Fibroblast of villous mesenchyme (primary cell): ENCODE data around the gene PPP2R2D. TPM values are rescaled to one million over a fixed set of nuclear protein-coding genes. Genes with fewer than 3 reads are reported as not detected.

Experiments
- DNase-seq: peaks from one replicate; pipeline ENCODE4 v3.0.0-alpha.2; 2010; ENCODE audit warnings: low read depth
- H3K4me3 ChIP-seq: 2 replicates; pipeline ENCODE4 v1.5.1; 2011; ENCODE audit warnings: low read depth, mild to moderate bottlenecking, low read length
- CTCF ChIP-seq: IDR thresholded peaks from 2 replicates; pipeline ENCODE4 v1.5.1; 2012; ENCODE audit warnings: low read depth, mild to moderate bottlenecking, low read length; ENCODE audit not compliant: insufficient read depth
- total RNA-seq: library from RNA; depleted of rRNA; stranded (reverse); fragments of >200 nt; gene quantifications from 2 replicates; pipeline ENCODE4 v1.2.3, GENCODE V29; 2012

PPP2R2D gene
- total RNA-seq, 1 donor: 30.7 TPM

- no peak overlapping the region for H3K4me3 ChIP-seq
- no peak for TF ChIP-seq CTCF
- no peak for DNase-seq
These were observed 63.0 kb downstream of the PPP2R2D start for GRCh38 chr10:131963811-131964210.

- no peak for DNase-seq
- H3K4me3 ChIP-seq: no peak overlapping the region
- no peak for TF ChIP-seq CTCF
These were observed 63.5 kb downstream of the PPP2R2D start for GRCh38 chr10:131964298-131964697.

GRCh38 chr10:131968949-131969348 lies 68.1 kb downstream of the PPP2R2D start:
- no peak for TF ChIP-seq CTCF
- no peak for DNase-seq
- no peak overlapping the region for H3K4me3 ChIP-seq

GRCh38 chr10:131970946-131971345 lies 70.1 kb downstream of the PPP2R2D start:
- no peak overlapping the region for H3K4me3 ChIP-seq
- TF ChIP-seq CTCF: no peak
- DNase-seq: no peak

GRCh38 chr10:131971591-131971990 lies 70.8 kb downstream of the PPP2R2D start:
- TF ChIP-seq CTCF: no peak
- H3K4me3 ChIP-seq: no peak overlapping the region
- DNase-seq: no peak

GRCh38 chr10:131972474-131973071 lies 71.8 kb downstream of the PPP2R2D start:
- no peak overlapping the region for H3K4me3 ChIP-seq
- TF ChIP-seq CTCF: no peak
- peak; percentile 56 for DNase-seq
